HK-2 (cell line): ENCODE data around the gene PTPRE.
A peak's percentile ranks its signal among the peaks of the same experiment; 100 is the strongest.

Experiments
- DNase-seq: peaks from one replicate; pipeline ENCODE4 v3.0.0-alpha.2; 2018; ENCODE audit not compliant: unreplicated experiment

Gene PTPRE

GRCh38 chr10:127906548-127907377 lies at the start of gene PTPRE:
TSS of gene PTPRE (plus strand) at chr10:127907103. CDS start at chr10:128040882, 133,779 bp downstream.
- peak; percentile 90 for DNase-seq

- DNase-seq, result no peak
These were observed 46.3 kb upstream of the PTPRE start for GRCh38 chr10:127860592-127860991.

- DNase-seq, result no peak
These were observed 43.6 kb upstream of the PTPRE start for GRCh38 chr10:127863231-127863825.

GRCh38 chr10:127866276-127867013 lies 40.5 kb upstream of the PTPRE start:
- no peak for DNase-seq

- DNase-seq, result no peak
These were observed 39.1 kb upstream of the PTPRE start for GRCh38 chr10:127867805-127868204.

GRCh38 chr10:127869329-127869728 lies 37.6 kb upstream of the PTPRE start:
- DNase-seq, result no peak

DNA sequence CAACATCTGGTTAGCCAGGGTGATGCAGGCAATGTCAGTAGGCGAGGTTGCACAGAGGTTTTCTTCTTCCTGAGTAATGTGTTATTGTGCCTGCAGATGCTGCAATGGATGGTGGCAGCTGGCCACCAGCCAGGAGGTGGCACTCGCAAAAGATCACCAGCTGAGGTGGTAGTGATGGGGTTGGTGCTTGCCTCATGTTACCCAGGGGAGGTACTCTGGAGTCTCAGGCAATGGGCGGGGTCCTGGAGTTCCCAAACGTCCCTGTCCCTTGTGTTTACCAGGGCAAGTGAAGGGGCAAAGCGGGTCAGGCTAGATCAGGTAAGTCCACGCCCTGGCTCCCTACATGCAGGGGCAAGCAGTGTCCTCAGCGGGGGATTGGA lies 35.3 kb upstream of the PTPRE start:
- no peak for DNase-seq

DNA sequence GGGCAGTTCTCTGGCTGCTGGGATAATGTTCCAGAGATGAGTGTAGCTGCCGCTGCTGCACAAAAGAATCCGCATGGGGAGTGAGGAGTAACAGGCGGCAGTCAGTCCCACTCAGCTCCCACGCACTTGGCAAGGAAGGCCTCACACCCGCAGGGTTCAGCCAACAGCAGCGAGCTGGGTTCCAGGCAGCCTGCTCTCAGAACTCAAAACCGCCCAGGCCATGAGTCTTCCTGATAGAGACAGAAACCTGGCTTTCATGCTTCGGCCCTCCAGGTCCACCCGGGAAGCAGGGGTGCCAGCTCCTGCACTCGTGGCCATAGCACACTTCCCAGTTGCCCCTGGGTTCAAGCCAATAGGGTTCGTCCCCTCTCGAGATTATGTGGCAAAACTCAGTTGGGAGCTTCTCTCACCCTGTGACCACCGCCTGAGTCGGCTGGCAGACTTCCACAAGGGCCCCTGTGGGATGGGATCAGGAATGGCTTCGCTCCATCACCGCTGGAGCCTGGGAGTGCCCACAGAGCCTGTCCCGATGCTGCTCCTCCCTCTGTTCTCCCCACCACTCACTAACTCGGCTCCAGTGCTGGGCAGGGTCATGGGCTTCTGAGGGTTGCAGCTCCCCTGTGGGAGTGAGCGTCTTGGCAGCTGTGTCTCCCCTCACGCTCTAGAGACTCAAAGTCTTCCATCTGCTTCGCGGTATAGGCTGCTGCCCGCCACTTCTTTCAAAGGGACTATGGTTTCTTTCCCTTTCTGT lies 34.7 kb upstream of the PTPRE start:
- no peak for DNase-seq

GRCh38 chr10:127872871-127873600 lies 33.9 kb upstream of the PTPRE start:
- no peak for DNase-seq

DNA sequence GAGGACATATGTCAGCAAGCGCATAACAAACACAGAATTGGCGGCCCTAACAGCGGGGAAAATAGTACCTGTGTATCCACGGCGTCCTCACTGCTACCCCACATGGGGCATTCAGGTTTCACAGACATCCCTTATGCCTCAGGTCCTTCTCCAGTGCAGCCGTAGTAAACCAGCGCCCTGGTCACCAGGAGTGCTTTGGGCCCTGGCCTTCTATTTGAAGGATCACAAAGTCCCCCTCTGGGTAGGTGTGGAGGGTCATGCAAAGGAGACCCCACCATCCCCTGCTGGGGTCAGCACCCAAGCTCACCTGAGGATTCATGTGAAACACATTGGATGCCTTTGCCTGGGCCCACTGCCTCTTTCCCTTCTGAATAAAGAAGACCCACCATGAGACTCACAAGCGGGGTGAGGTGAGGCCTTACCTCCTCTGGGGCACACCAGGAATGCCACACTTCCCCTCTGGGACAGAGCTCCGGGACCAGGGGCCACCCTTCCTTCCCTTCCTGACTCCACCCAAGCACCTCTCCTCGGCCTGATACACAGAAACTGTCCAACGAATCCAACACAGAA lies 32.9 kb upstream of the PTPRE start:
- DNase-seq, result no peak

DNA sequence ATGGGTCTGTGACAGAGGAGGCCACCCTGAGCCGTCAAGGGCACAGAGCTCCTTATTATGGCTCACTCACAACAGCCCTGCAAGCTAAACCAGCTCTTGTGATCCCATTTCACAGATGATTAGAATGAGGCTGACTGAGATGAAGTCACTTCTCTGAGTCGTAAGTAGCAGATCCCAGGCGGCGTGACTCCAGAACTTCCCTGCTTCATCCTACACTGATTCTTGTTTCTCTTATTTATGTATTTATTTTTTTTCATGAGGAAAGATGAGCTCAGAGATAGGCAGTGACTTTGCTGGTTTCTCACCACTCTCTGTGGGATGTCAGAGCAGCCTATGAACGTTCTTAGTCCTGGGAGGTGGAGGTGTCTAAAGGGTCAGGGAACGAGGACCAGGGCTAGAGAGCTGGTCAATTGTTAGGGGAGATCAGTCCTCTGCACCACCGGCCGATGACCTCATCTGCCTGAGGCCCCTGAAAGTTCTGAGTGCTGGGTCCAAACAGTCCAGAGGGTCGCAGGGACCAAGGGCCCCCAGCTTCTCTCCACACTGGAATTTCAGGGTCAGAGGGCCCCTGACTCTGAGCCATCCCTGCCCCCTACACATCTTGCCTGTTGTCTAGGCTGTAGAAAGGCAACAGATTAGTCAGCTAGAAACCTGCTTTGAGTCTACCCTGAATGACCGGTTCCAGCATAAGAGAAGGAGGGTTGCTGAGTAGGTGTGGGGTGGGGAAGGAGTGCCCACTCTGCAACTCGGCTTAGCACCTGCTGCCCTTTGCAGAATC lies 32.0 kb upstream of the PTPRE start:
- no peak for DNase-seq

DNA sequence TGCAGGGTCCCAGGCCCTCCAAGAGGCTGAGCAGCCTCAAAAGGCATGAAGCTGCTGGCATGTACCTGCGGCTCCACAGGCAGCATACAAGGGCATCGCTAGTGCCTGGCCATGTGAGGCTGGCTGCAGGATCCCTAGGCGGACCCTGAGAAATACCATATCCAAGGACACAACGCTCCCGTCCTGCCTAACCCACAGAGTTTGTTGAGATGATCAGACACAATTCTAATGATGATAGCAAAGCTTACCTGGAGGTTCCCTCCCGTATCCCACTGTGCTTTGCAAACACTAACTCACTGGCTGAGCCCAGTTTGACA lies 31.5 kb upstream of the PTPRE start:
- DNase-seq, result no peak

DNA sequence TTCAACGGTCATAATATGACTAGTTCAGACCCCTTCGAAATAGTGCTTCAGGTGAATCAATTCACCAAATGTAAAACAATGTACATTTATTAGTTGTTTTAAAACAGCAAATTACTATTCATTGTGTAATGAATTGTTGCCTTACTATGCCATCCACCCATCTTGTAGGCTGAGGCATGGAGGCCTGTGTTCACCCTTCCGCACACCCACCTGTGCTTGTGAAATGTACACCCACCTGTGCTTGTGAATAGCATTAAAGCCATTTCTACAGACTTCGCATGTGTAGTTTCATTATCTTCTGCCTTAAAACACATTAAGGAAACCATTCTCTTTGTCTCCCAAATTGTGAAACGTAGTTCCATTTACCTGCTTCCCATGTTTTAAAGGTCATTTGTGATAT lies 31.0 kb upstream of the PTPRE start:
- no peak for DNase-seq

DNA sequence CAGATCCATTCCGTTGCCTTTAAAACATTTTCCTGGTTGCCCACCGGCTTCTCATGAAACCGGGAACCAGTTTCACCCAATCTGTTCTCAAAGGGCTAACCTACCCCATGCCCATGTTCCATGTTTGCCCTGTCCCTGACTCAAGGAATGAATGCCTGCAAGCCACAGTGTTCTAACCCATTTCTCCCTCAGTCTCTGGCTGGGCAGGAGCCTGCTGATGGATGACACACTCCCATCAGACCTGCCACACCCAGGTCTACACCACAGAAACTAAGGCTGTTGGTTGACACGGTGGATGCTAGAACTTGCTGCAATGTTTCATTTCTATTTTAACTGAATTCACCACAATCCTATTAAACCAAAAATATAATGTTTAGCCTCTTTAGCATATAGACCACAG lies 29.8 kb upstream of the PTPRE start:
- DNase-seq, result no peak

DNA sequence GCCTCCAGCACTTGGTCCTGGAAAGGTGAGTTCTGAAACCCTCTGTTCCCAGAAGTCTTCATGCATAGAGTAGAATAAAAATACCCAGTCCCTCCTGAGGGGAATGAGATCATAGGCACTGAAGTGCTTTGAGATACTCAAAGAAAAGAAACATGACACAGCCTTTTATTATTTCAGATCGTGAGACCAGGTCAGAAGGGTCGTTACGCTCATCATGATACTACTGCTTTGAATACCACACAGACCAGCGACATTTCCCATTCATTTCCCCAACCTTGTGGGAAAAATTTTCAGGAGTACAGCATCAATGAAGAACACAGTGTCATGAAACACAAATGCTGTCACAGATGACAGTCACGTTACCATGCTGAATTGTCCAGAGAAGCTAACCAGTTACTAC lies 29.2 kb upstream of the PTPRE start:
- no peak for DNase-seq

DNA sequence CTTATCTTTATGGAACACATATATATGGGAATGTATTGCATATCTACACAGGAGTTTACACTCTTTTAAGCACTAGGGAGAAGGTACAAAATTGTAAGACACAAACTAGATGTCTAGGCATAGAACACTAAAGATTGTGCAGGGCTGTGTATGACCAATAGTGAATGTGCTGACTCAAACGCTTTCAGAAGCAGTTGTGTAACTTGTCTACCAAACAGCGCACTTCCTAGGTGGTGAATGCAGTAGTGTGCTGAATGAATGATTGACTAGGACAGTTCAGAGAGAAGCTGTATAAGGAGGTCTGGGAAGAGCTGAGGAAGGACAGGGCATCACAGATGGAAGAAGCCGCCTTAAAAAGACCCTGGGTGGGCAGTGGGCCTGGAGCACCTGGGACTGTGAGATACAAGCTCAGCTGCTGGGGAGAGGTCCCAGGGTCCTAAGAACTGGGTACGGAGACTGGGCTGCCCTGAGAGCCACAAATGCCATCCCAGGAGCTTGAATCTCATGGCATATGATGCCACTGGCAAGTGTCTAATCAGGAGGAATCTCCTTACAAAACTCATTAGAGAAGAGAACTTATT lies 28.3 kb upstream of the PTPRE start:
- no peak for DNase-seq

- no peak for DNase-seq
These were observed 26.3 kb upstream of the PTPRE start for GRCh38 chr10:127880557-127880956.

DNA sequence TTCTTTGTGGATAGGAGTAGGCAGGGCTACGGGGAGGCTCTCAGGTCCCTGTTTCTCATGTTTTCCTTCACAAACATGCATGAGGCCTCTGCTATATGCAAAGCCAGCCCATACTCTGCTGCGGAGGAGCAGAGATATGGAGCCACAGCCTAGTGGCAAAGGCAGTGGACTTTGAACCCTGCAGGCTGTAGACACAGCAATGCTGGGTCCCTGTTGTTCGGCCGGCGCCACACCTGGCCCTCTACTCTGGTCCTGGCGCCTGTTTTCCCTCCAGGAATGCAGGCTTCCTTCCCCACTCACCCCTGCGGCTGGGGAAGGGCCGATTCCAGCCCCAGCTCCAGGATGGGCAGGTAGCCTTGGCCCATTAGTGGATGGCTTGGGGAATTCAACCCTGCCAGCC lies 25.6 kb upstream of the PTPRE start:
- DNase-seq, result no peak

DNA sequence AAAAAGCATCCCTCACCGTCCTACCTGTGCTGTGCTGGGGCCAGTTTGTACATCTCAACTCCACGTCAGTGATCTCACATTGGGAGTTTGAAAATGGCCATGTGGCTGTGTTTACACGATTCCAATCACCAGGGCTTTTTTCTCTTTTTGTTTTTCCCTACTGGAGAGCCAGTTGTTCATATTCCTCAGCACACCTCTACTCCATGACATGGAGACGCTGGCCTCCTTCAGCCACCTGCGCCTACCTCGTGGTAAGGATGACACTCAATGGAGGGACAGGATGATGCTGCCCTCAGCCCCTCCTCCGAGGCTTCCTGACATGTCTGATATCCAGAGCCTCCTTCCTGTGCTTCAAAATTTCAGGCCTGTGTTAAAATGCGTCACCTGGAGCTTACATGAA lies 24.5 kb upstream of the PTPRE start:
- no peak for DNase-seq

- DNase-seq, result no peak
These were observed 24.0 kb upstream of the PTPRE start for GRCh38 chr10:127882801-127883459.
